GM12892 (cell line): Measurements from ENCODE around the gene ATOX1.
A peak's percentile ranks its signal among the peaks of the same experiment; 100 is the strongest.

Experiments used
- POLR2A ChIP-seq: IDR thresholded peaks from 2 replicates; pipeline ENCODE4 v1.6.1; 2011; ENCODE audit warnings: low read depth, low read length, control low read depth
- POLR2AphosphoS5 ChIP-seq: IDR thresholded peaks from 2 replicates; pipeline ENCODE4 v1.6.1; 2011; ENCODE audit warnings: low read depth, low read length, control low read depth

DNA sequence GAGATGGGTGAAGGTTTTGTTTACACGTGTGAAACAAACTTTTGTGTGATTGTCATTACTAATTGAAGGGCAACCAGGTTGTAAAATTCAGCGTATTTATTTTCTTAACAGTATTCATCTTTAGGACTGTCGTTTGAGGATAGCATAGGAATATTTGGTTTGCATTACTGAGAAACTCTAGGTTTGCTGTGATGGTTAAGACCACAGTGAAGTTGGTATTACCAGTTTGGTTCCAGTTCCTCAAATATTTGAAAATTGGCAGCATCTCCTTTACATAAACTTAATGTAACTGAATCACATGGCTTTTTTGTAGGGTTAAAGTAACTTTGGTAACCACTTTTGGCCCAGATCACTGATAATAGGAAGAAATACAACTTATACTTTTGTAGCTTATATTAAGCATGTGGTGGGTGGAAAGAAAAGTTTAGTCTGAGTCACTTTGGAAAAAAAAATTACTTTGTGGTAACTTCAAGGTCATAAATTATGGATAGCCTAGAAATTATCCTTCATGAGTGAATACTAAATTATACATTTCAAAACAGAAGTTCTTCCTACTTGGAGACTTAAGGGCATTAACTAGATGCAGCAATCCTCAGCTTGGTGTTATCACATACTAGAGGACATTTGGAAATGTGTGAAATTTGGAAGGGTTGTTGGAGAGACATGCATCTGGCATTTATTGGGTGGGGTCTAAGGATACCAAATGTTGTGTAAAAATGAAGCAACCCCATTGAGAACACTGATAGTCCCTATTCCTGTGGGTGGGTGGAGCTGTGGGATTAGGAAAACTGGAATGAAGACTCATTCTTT lies 47.2 kb upstream of the ATOX1 start:
- TF ChIP-seq POLR2A: no peak
- TF ChIP-seq POLR2AphosphoS5: 0 out of 2 replicates have a peak, but pooled peaks have one; percentile 4
